ENCODE data around the gene TXNRD2. TPM values are rescaled to one million over a fixed set of nuclear protein-coding genes. Genes with fewer than 3 reads are reported as not detected.

Gene TXNRD2
- total and polyA plus RNA-seq, 2 experiments from 2014 or later: 11.2 to 12.4 TPM

- no peak for TF ChIP-seq ETS1 (IDR thresholded peaks at IDR 0.05)
- no peak for TF ChIP-seq REST (IDR thresholded peaks at IDR 0.05; ENCODE audit: unreplicated experiment)
- no peak for TF ChIP-seq ZNF331 (CRISPR knock-in tag; IDR thresholded peaks at IDR 0.05; ENCODE audit: low read depth)
- TF ChIP-seq EZH2 (IDR thresholded peaks at IDR 0.05; ENCODE audit: low read depth, unreplicated experiment): no peak
- no peak for TF ChIP-seq JUNB (IDR thresholded peaks at IDR 0.05; ENCODE audit: unreplicated experiment)
- no peak for TF ChIP-seq EZH2phosphoT487 (IDR thresholded peaks at IDR 0.05; ENCODE audit: unreplicated experiment)
These were observed 62.0 kb downstream of the TXNRD2 start (continued) for GRCh38 chr22:19879643-19879991.

- Mint-ChIP-seq H3K27me3 (ENCODE audit: insufficient read depth, low read depth, poor library complexity) (peaks cover 21% of the 10 kb centered on the region), H3K36me3 (ENCODE audit: low read depth) (no peaks in the 10 kb centered on the region; the same call in 2 of the 3 replicates), H3K9me3 (no peaks in the 10 kb centered on the region), H3K4me3 (no peak overlapping the region), H3K4me1 (peaks cover 32% of the 10 kb centered on the region), H3K27ac (no peak overlapping the region)
- H3K27me3 ChIP-seq (ENCODE audit: insufficient read depth): no peaks in the 10 kb centered on the region
- no peak overlapping the region for H3K4me2 ChIP-seq
- H3K9me2 ChIP-seq (ENCODE audit: insufficient read depth): no peaks in the 10 kb centered on the region
- no peak overlapping the region for H3K4me3 ChIP-seq
- H3K36me3 ChIP-seq (ENCODE audit: insufficient read depth): no peaks in the 10 kb centered on the region
- no peak for ATAC-seq
- TF ChIP-seq POLR2AphosphoS5 (IDR thresholded peaks at IDR 0.05; ENCODE audit: low read depth) (no peak), NANOG (IDR thresholded peaks at IDR 0.05; ENCODE audit: borderline replicate concordance) (no peak), CTCF (conservative IDR thresholded peaks at IDR 0.05; ENCODE audit: low read depth in 2 of 2) (no peak)
- H3K79me2 ChIP-seq (replicated peaks; ENCODE audit: insufficient read depth): no peaks in the 10 kb centered on the region
- H4K20me1 ChIP-seq (replicated peaks; ENCODE audit: insufficient read depth): no peaks in the 10 kb centered on the region
- H3F3A ChIP-seq (replicated peaks; ENCODE audit: low read depth): peaks cover 4% of the 10 kb centered on the region
- H2AFZ ChIP-seq: no peak overlapping the region
- peaks cover 18% of the 10 kb centered on the region for H3K4me1 ChIP-seq (ENCODE audit: insufficient read depth)
- H3K27ac ChIP-seq (ENCODE audit: low read depth): no peak overlapping the region
- DNase-seq (ENCODE audit: low spot score): no peak
These were observed 62.4 kb downstream of the TXNRD2 start for GRCh38 chr22:19879246-19879570.
